Mesenchymal stem cell (in vitro differentiated cells and primary cell): ENCODE data around the gene GLCE.
"Not testable (repeated sequence)": the region's sequence is repeated elsewhere in the genome, so short reads cannot be mapped to it uniquely, and the experiment has no call there.

ENCODE experiments used
- DNase-seq: peaks from one replicate; pipeline ENCODE4 v3.0.0-alpha.2; 2013
- H2AFZ ChIP-seq: one replicate; pipeline ENCODE4 v1.6.1; 2013; ENCODE audit warnings: low read depth, mild to moderate bottlenecking, control low read depth, inconsistent platforms, low read length, moderate library complexity
- H2AK5ac ChIP-seq: 2 replicates; pipeline ENCODE4 v1.6.1; 2013; ENCODE audit warnings: low read length, moderate library complexity, mild to moderate bottlenecking, inconsistent platforms; ENCODE audit not compliant: severe bottlenecking
- H2BK120ac ChIP-seq: one replicate; pipeline ENCODE4 v1.6.1; 2013; ENCODE audit warnings: low read depth, mild to moderate bottlenecking, inconsistent platforms, low read length, moderate library complexity
- H2BK12ac ChIP-seq, 2 experiments: one replicate each; pipeline ENCODE4 v1.6.1; 2013; ENCODE audit warnings: inconsistent platforms in 2 of 2, low read length in 2 of 2, mild to moderate bottlenecking in 2 of 2, moderate library complexity in 2 of 2, control low read depth in 1 of 2
- H2BK15ac ChIP-seq: one replicate; pipeline ENCODE4 v1.6.1; 2013; ENCODE audit warnings: mild to moderate bottlenecking, low read depth, inconsistent platforms; ENCODE audit not compliant: poor library complexity, severe bottlenecking
- H2BK5ac ChIP-seq: 2 replicates; pipeline ENCODE4 v1.6.1; 2013; ENCODE audit warnings: low read depth, mild to moderate bottlenecking, low read length, control low read depth, inconsistent platforms; ENCODE audit not compliant: poor library complexity, severe bottlenecking
- H3K14ac ChIP-seq, 2 experiments: one replicate each; pipeline ENCODE4 v1.6.1; 2013; ENCODE audit warnings: inconsistent platforms in 2 of 2, low read length in 2 of 2, control low read depth in 1 of 2, mild to moderate bottlenecking in 1 of 2, moderate library complexity in 1 of 2
- H3K18ac ChIP-seq, 2 experiments: one replicate each; pipeline ENCODE4 v1.6.1; 2013; ENCODE audit warnings: inconsistent platforms in 2 of 2, low read length in 2 of 2, control low read depth in 1 of 2, low read depth in 1 of 2, mild to moderate bottlenecking in 1 of 2
- H3K23ac ChIP-seq, 2 experiments: one replicate each; pipeline ENCODE4 v1.6.1; 2013; ENCODE audit warnings: inconsistent platforms in 2 of 2, low read length in 2 of 2, mild to moderate bottlenecking in 2 of 2, moderate library complexity in 2 of 2, control low read depth in 1 of 2
- H3K27ac ChIP-seq: 2 replicates; pipeline ENCODE4 v1.5.1; 2013; ENCODE audit warnings: mild to moderate bottlenecking, moderate library complexity, low read length, control low read depth, inconsistent platforms; ENCODE audit not compliant: poor library complexity, severe bottlenecking
- H3K27me3 ChIP-seq, 2 experiments: 2 replicates each; pipeline versions ENCODE4 v1.6.1 to v1.7.0; 2013; ENCODE audit warnings: low read length in 2 of 2, mild to moderate bottlenecking in 2 of 2, moderate library complexity in 2 of 2, control low read depth in 1 of 2, inconsistent platforms in 1 of 2; ENCODE audit not compliant: control insufficient read depth in 1 of 2, insufficient read depth in 1 of 2
- H3K36me3 ChIP-seq, 2 experiments: 2 replicates each; pipeline versions ENCODE4 v1.6.1 to v1.7.0; 2013; ENCODE audit warnings: low read length in 2 of 2, control low read depth in 1 of 2, inconsistent platforms in 1 of 2, low read depth in 1 of 2, mild to moderate bottlenecking in 1 of 2; ENCODE audit not compliant: insufficient read depth in 2 of 2, control insufficient read depth in 1 of 2
- H3K4ac ChIP-seq, 2 experiments: one replicate each; pipeline ENCODE4 v1.6.1; 2013; ENCODE audit warnings: inconsistent platforms in 2 of 2, low read length in 2 of 2, mild to moderate bottlenecking in 2 of 2, moderate library complexity in 2 of 2, control low read depth in 1 of 2, low read depth in 1 of 2
- H3K4me1 ChIP-seq: 2 replicates; pipeline ENCODE4 v1.6.1; 2013; ENCODE audit warnings: low read depth, low read length, control low read depth; ENCODE audit not compliant: control insufficient read depth, insufficient read depth
- H3K4me2 ChIP-seq: 2 replicates; pipeline ENCODE4 v1.6.1; 2013; ENCODE audit warnings: low read length, mild to moderate bottlenecking, inconsistent platforms; ENCODE audit not compliant: poor library complexity, severe bottlenecking
- H3K4me3 ChIP-seq, 2 experiments: 2 replicates each; pipeline versions ENCODE4 v1.5.1 to v1.7.0; 2013; ENCODE audit warnings: low read length in 2 of 2, mild to moderate bottlenecking in 2 of 2, control low read depth in 1 of 2, low read depth in 1 of 2; ENCODE audit not compliant: insufficient read depth in 1 of 2
- H3K79me1 ChIP-seq: replicated peaks from 2 replicates; pipeline ENCODE4 v1.6.1; 2013; ENCODE audit warnings: mild to moderate bottlenecking, control low read depth, low read length, inconsistent platforms; ENCODE audit not compliant: poor library complexity, severe bottlenecking
- H3K9ac ChIP-seq: 2 replicates; pipeline ENCODE4 v1.7.0; 2013; ENCODE audit warnings: mild to moderate bottlenecking, low read length, moderate library complexity
- H3K9me3 ChIP-seq: 2 replicates; pipeline ENCODE4 v1.7.0; 2013; ENCODE audit warnings: mild to moderate bottlenecking, low read length; ENCODE audit not compliant: control insufficient read depth
- H4K8ac ChIP-seq: one replicate; pipeline ENCODE4 v1.6.1; 2013; ENCODE audit warnings: inconsistent platforms, mild to moderate bottlenecking, low read length, moderate library complexity
- H4K91ac ChIP-seq: one replicate; pipeline ENCODE4 v1.6.1; 2013; ENCODE audit warnings: mild to moderate bottlenecking, low read length, inconsistent platforms
- WGBS: methylation state at CpG from one replicate; pipeline ENCODE4 v1.1.7; 2013; ENCODE audit warnings: mixed read lengths; 5-methylcytosine and 5-hydroxymethylcytosine counted together

Gene GLCE

GRCh38 chr15:69168361-69168760 lies 7.9 kb downstream of the GLCE start:
- H3K4ac ChIP-seq, H2AK5ac ChIP-seq, H3K27ac ChIP-seq, H3K4me2 ChIP-seq, H3K9me3 ChIP-seq, H2BK5ac ChIP-seq, H3K36me3 ChIP-seq, DNase-seq, H4K8ac ChIP-seq, H2BK12ac ChIP-seq, H3K18ac ChIP-seq, H2BK120ac ChIP-seq, H4K91ac ChIP-seq, H3K14ac ChIP-seq, H3K4me3 ChIP-seq, H2BK15ac ChIP-seq, H3K23ac ChIP-seq, H3K27me3 ChIP-seq, H3K79me1 ChIP-seq, H2AFZ ChIP-seq, H3K9ac ChIP-seq, H3K4me1 ChIP-seq: not testable (repeated sequence)
- 94% methylated on average over 5 of the region's 7 CpGs for WGBS

- H3K27me3 ChIP-seq, H3K4me2 ChIP-seq, H3K27ac ChIP-seq, H2AFZ ChIP-seq, H3K4ac ChIP-seq, H3K79me1 ChIP-seq, H4K8ac ChIP-seq, H2BK5ac ChIP-seq, H3K9ac ChIP-seq, H3K4me1 ChIP-seq, H3K36me3 ChIP-seq, H2BK12ac ChIP-seq, H3K4me3 ChIP-seq, DNase-seq, H4K91ac ChIP-seq, H3K23ac ChIP-seq, H2BK15ac ChIP-seq, H2BK120ac ChIP-seq, H3K18ac ChIP-seq, H2AK5ac ChIP-seq, H3K9me3 ChIP-seq, H3K14ac ChIP-seq: not testable (repeated sequence)
- WGBS, result no CpG with 5 or more reads among the region's 3 CpGs
Observed at GRCh38 chr15:69169540-69169939, 9.1 kb downstream of the GLCE start.

GRCh38 chr15:69170597-69170996 lies 10.2 kb downstream of the GLCE start:
- Histone ChIP-seq H3K4me2 (no peak overlapping the region), H2BK5ac (no peak overlapping the region), H2AFZ (no peak overlapping the region), H2BK12ac (no peak overlapping the region), H3K27ac (no peak overlapping the region), H2BK15ac (no peak overlapping the region), H3K4ac (no peak overlapping the region), H3K14ac (no peak overlapping the region), H2AK5ac (no peak overlapping the region), H3K79me1 (peaks cover 1% of the 10 kb centered on the region), H3K36me3 (no peaks in the 10 kb centered on the region), H4K91ac (no peak overlapping the region), H3K18ac (no peak overlapping the region), H4K8ac (no peak overlapping the region), H3K4me3 (no peak overlapping the region), H3K4me1 (no peaks in the 10 kb centered on the region), H3K9me3 (no peaks in the 10 kb centered on the region), H3K9ac (no peak overlapping the region), H3K23ac (no peak overlapping the region), H2BK120ac (no peak overlapping the region), H3K27me3 (no peaks in the 10 kb centered on the region)
- WGBS, result 96% methylated on average over 3 of the region's 3 CpGs
- DNase-seq, result no peak

GRCh38 chr15:69172847-69173246 lies 12.4 kb downstream of the GLCE start:
- Histone ChIP-seq H3K14ac (no peak overlapping the region), H3K4ac (no peak overlapping the region), H2AFZ (no peak overlapping the region), H2BK5ac (no peak overlapping the region), H3K9me3 (no peaks in the 10 kb centered on the region), H4K91ac (no peak overlapping the region), H3K9ac (no peak overlapping the region), H2BK12ac (no peak overlapping the region), H3K23ac (no peak overlapping the region), H3K36me3 (no peaks in the 10 kb centered on the region), H3K18ac (no peak overlapping the region), H3K4me3 (no peak overlapping the region), H3K27ac (no peak overlapping the region), H3K27me3 (no peaks in the 10 kb centered on the region), H2BK15ac (no peak overlapping the region), H2AK5ac (no peak overlapping the region), H3K79me1 (peaks cover 3% of the 10 kb centered on the region), H4K8ac (no peak overlapping the region), H2BK120ac (no peak overlapping the region), H3K4me1 (no peaks in the 10 kb centered on the region), H3K4me2 (no peak overlapping the region)
- 92% methylated on average over 2 of the region's 2 CpGs for WGBS
- no peak for DNase-seq
